Measurements from ENCODE around the gene FIGLA. TPM values are rescaled to one million over a fixed set of nuclear protein-coding genes. Genes with fewer than 3 reads are reported as not detected.

FIGLA gene
- total RNA-seq, 1 donor = not detected

- no peak for TF ChIP-seq CTCF (IDR thresholded peaks at IDR 0.05; ENCODE audit: insufficient read depth, low read length)
- DNase-seq (ENCODE audit: low read depth) = no peak
These were observed 42.2 kb downstream of the FIGLA start for GRCh38 chr2:70748002-70748784.

GRCh38 chr2:70747284-70747683, 43.2 kb downstream of the FIGLA start:
- no peak for TF ChIP-seq CTCF (IDR thresholded peaks at IDR 0.05; ENCODE audit: insufficient read depth, low read length)
- DNase-seq (ENCODE audit: low read depth) = no peak
- no peak overlapping the region for H3K4me3 ChIP-seq (ENCODE audit: low read depth, low read length)

More at GRCh38 chr2:70748002-70748784, 42.2 kb downstream of the FIGLA start:
- H3K4me3 ChIP-seq (ENCODE audit: low read depth, low read length) = no peak overlapping the region

GRCh38 chr2:70746094-70746974, 44.1 kb downstream of the FIGLA start:
- no peak for DNase-seq (ENCODE audit: low read depth)
- TF ChIP-seq CTCF (IDR thresholded peaks at IDR 0.05; ENCODE audit: insufficient read depth, low read length) = no peak
- H3K4me3 ChIP-seq (ENCODE audit: low read depth, low read length) = no peak overlapping the region

GRCh38 chr2:70745276-70745825, 45.1 kb downstream of the FIGLA start:
- DNase-seq (ENCODE audit: low read depth) = no peak
- TF ChIP-seq CTCF (IDR thresholded peaks at IDR 0.05; ENCODE audit: insufficient read depth, low read length) = no peak
- no peak overlapping the region for H3K4me3 ChIP-seq (ENCODE audit: low read depth, low read length)

GRCh38 chr2:70744397-70744796, 46.0 kb downstream of the FIGLA start:
- TF ChIP-seq CTCF (IDR thresholded peaks at IDR 0.05; ENCODE audit: insufficient read depth, low read length) = no peak
- no peak for DNase-seq (ENCODE audit: low read depth)
- H3K4me3 ChIP-seq (ENCODE audit: low read depth, low read length) = no peak overlapping the region

GRCh38 chr2:70743677-70744076, 46.8 kb downstream of the FIGLA start:
- no peak for TF ChIP-seq CTCF (IDR thresholded peaks at IDR 0.05; ENCODE audit: insufficient read depth, low read length)
- H3K4me3 ChIP-seq (ENCODE audit: low read depth, low read length) = no peak overlapping the region
- DNase-seq (ENCODE audit: low read depth) = no peak
